ENCODE measurements around the gene SEPTIN3.

SEPTIN3 gene

GRCh38 chr22:42007922-42008321 is 38.7 kb downstream of the SEPTIN3 start:
- TF ChIP-seq POLR2AphosphoS5 (IDR thresholded peaks at IDR 0.05; ENCODE audit: low read depth, low read length) (no peak), REST (IDR thresholded peaks at IDR 0.05; ENCODE audit: insufficient read depth in 1 of 2, low read depth in 2 of 2, low read length in 2 of 2) (no peak), SIN3A (IDR thresholded peaks at IDR 0.05; ENCODE audit: borderline replicate concordance, insufficient read depth, low read length) (no peak), TAF1 (IDR thresholded peaks at IDR 0.05; ENCODE audit: borderline replicate concordance, insufficient read depth, low read length) (no peak)

GRCh38 chr22:42010778-42011177 is 41.5 kb downstream of the SEPTIN3 start:
- TF ChIP-seq REST (IDR thresholded peaks at IDR 0.05; ENCODE audit: insufficient read depth in 1 of 2, low read depth in 2 of 2, low read length in 2 of 2) (no peak), TAF1 (IDR thresholded peaks at IDR 0.05; ENCODE audit: borderline replicate concordance, insufficient read depth, low read length) (no peak)

GRCh38 chr22:42013385-42013784 is 44.1 kb downstream of the SEPTIN3 start:
- no peak for TF ChIP-seq SIN3A (IDR thresholded peaks at IDR 0.05; ENCODE audit: borderline replicate concordance, insufficient read depth, low read length)
- no peak for TF ChIP-seq POLR2AphosphoS5 (IDR thresholded peaks at IDR 0.05; ENCODE audit: low read depth, low read length)
- TF ChIP-seq TAF1 (IDR thresholded peaks at IDR 0.05; ENCODE audit: borderline replicate concordance, insufficient read depth, low read length): no peak
- no peak for TF ChIP-seq REST (IDR thresholded peaks at IDR 0.05; ENCODE audit: insufficient read depth in 1 of 2, low read depth in 2 of 2, low read length in 2 of 2)
- no peak for TF ChIP-seq FOXP2 (optimal IDR thresholded peaks at IDR 0.05; ENCODE audit: borderline replicate concordance, extremely low read depth, extremely low read length, insufficient read depth)

GRCh38 chr22:42016111-42016510 is 46.9 kb downstream of the SEPTIN3 start:
- no peak for TF ChIP-seq TAF1 (IDR thresholded peaks at IDR 0.05; ENCODE audit: borderline replicate concordance, insufficient read depth, low read length)
- no peak for TF ChIP-seq POLR2AphosphoS5 (IDR thresholded peaks at IDR 0.05; ENCODE audit: low read depth, low read length)
- TF ChIP-seq SIN3A (IDR thresholded peaks at IDR 0.05; ENCODE audit: borderline replicate concordance, insufficient read depth, low read length): no peak
- no peak for TF ChIP-seq REST (IDR thresholded peaks at IDR 0.05; ENCODE audit: insufficient read depth in 1 of 2, low read depth in 2 of 2, low read length in 2 of 2)

- TF ChIP-seq FOXP2 (optimal IDR thresholded peaks at IDR 0.05; ENCODE audit: borderline replicate concordance, extremely low read depth, extremely low read length, insufficient read depth) (no peak), TAF1 (IDR thresholded peaks at IDR 0.05; ENCODE audit: borderline replicate concordance, insufficient read depth, low read length) (no peak), REST (IDR thresholded peaks at IDR 0.05; ENCODE audit: insufficient read depth in 1 of 2, low read depth in 2 of 2, low read length in 2 of 2) (no peak), SIN3A (IDR thresholded peaks at IDR 0.05; ENCODE audit: borderline replicate concordance, insufficient read depth, low read length) (no peak), POLR2AphosphoS5 (IDR thresholded peaks at IDR 0.05; ENCODE audit: low read depth, low read length) (no peak)
These were observed 49.0 kb downstream of the SEPTIN3 start for GRCh38 chr22:42018224-42018623.
